DOHH2 (cell line): Measurements from ENCODE around the gene PRKCZ.

Experiments used
- H3F3A ChIP-seq: fragments of 200-600 bp; sonication (generic), shearing (Covaris generic); 2 replicates; pipeline ENCODE4 v1.6.0; 2016; ENCODE audit warnings: antibody characterized with exemption, mild to moderate bottlenecking; ENCODE audit not compliant: control insufficient read depth, insufficient read depth
- H3K27ac ChIP-seq: fragments of 200-600 bp; sonication (generic); 2 replicates; pipeline ENCODE4 v1.5.1; 2014; ENCODE audit warnings: low read depth, mild to moderate bottlenecking, low read length, moderate library complexity
- H3K27me3 ChIP-seq: fragments of 200-600 bp; sonication (generic); 2 replicates; pipeline ENCODE4 v1.6.1; 2014; ENCODE audit warnings: mild to moderate bottlenecking, low read length, mixed read lengths; ENCODE audit not compliant: control insufficient read depth
- H3K36me3 ChIP-seq: fragments of 200-600 bp; sonication (generic); 2 replicates; pipeline ENCODE4 v1.6.1; 2014; ENCODE audit warnings: mild to moderate bottlenecking, low read length, moderate library complexity, mixed read lengths; ENCODE audit not compliant: control insufficient read depth
- H3K4me1 ChIP-seq: fragments of 200-600 bp; sonication (generic); 2 replicates; pipeline ENCODE4 v1.6.1; 2014; ENCODE audit warnings: mild to moderate bottlenecking, low read length, mixed read lengths; ENCODE audit not compliant: control insufficient read depth
- H3K4me2 ChIP-seq: fragments of 200-600 bp; sonication (generic); 2 replicates; pipeline ENCODE4 v1.6.0; 2014; ENCODE audit warnings: mild to moderate bottlenecking, low read length, moderate library complexity
- H3K4me3 ChIP-seq: fragments of 200-600 bp; sonication (generic); 2 replicates; pipeline ENCODE4 v1.5.1; 2014; ENCODE audit warnings: mild to moderate bottlenecking, low read length, mixed read lengths
- H3K79me2 ChIP-seq: fragments of 200-600 bp; sonication (generic); 2 replicates; pipeline ENCODE4 v1.6.1; 2014; ENCODE audit warnings: mild to moderate bottlenecking, low read length, mixed read lengths; ENCODE audit not compliant: control insufficient read depth
- H3K9me2 ChIP-seq: fragments of 200-600 bp; sonication (generic); replicated peaks from 2 replicates; pipeline ENCODE4 v1.6.1; 2014; ENCODE audit warnings: mild to moderate bottlenecking, low read length, mixed read lengths; ENCODE audit not compliant: control insufficient read depth
- H3K9me3 ChIP-seq: fragments of 200-600 bp; sonication (generic); 2 replicates; pipeline ENCODE4 v1.6.1; 2014; ENCODE audit warnings: antibody characterized with exemption, low read length, mixed read lengths; ENCODE audit not compliant: control insufficient read depth, insufficient read depth
- H4K20me1 ChIP-seq: fragments of 200-600 bp; sonication (generic); 2 replicates; pipeline ENCODE4 v1.6.0; 2014; ENCODE audit warnings: low read depth, mild to moderate bottlenecking, antibody characterized with exemption, low read length, moderate library complexity; ENCODE audit not compliant: control insufficient read depth, insufficient read depth
- EZH2phosphoT487 ChIP-seq: fragments of 200-600 bp; sonication (generic); IDR thresholded peaks from 2 replicates; pipeline ENCODE4 v1.6.1; 2017; ENCODE audit warnings: borderline replicate concordance, mild to moderate bottlenecking, antibody characterized with exemption, low read length, moderate library complexity, mixed read lengths
- TF ChIP-seq, protein P1 (sequence below): fragments of 200-600 bp; sonication (generic); IDR thresholded peaks from one replicate; pipeline ENCODE4 v1.5.1; 2014; ENCODE audit warnings: antibody characterized with exemption, mild to moderate bottlenecking, low read depth, low read length; ENCODE audit not compliant: poor library complexity, severe bottlenecking

The PRKCZ gene

DNA sequence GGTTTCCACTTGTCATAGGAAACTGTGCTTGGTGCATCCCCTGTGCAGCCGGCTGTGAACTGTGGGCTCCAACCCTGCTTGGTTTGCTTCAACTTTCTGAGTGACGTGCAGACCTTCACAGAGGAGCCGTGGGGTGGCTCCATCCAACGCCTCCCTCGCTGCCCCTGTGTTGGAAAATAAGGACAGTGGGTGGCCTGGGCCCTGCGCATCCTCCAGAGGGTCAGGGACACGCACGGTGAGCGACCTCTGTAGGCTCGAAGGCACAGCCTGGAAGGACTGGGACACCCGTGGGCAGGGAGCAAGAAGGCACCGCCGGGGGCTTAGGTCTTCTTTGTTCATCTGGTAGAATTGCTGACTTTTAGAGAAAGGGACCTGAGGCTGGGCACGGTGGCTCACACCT is 150.9 kb downstream of the PRKCZ start:
- Histone ChIP-seq H3K79me2 (no peaks in the 10 kb centered on the region), H3K27me3 (peaks cover 12% of the 10 kb centered on the region; the same call in 1 of the 2 replicates), H4K20me1 (no peaks in the 10 kb centered on the region), H3K4me3 (no peak overlapping the region), H3K27ac (no peak overlapping the region), H3K9me2 (no peaks in the 10 kb centered on the region), H3K4me2 (no peak overlapping the region), H3K4me1 (peaks cover 13% of the 10 kb centered on the region), H3F3A (no peaks in the 10 kb centered on the region), H3K36me3 (no peaks in the 10 kb centered on the region), H3K9me3 (no peaks in the 10 kb centered on the region)
- TF ChIP-seq, protein P1, sequence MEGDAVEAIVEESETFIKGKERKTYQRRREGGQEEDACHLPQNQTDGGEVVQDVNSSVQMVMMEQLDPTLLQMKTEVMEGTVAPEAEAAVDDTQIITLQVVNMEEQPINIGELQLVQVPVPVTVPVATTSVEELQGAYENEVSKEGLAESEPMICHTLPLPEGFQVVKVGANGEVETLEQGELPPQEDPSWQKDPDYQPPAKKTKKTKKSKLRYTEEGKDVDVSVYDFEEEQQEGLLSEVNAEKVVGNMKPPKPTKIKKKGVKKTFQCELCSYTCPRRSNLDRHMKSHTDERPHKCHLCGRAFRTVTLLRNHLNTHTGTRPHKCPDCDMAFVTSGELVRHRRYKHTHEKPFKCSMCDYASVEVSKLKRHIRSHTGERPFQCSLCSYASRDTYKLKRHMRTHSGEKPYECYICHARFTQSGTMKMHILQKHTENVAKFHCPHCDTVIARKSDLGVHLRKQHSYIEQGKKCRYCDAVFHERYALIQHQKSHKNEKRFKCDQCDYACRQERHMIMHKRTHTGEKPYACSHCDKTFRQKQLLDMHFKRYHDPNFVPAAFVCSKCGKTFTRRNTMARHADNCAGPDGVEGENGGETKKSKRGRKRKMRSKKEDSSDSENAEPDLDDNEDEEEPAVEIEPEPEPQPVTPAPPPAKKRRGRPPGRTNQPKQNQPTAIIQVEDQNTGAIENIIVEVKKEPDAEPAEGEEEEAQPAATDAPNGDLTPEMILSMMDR: no peak
- no peak for TF ChIP-seq EZH2phosphoT487

DNA sequence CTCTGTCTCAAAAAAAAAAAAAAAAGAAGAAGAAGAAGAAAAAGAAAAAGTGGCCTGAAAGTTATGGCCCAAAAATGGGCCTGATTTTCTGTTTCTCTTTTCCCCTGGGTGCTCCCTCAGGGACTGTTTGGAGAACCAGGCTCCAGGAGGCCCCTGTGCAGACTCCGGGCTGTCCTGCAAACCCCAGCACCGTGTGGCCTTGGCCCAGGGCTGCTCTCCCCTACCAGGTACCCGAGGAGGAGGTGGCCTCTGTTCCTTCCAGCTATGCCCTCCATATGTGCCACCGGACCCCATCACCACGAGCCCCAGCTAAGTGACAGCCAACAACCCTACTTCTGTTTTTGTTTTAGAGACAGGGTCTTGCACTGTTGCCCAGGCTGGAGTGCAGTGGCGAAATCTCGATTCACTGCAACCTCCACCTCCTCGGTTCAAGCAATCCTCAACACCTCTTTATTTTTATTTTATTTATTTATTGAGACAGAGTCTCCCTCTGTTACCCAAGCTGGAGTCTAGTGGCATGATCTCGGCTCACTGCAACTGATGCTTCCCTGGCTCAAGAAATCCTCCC is 151.9 kb downstream of the PRKCZ start:
- no peaks in the 10 kb centered on the region for H3K36me3 ChIP-seq
- no peaks in the 10 kb centered on the region for H3K9me3 ChIP-seq
- no peaks in the 10 kb centered on the region for H3K9me2 ChIP-seq
- H3K27me3 ChIP-seq: peaks cover 12% of the 10 kb centered on the region; the same call in 1 of the 2 replicates
- no peaks in the 10 kb centered on the region for H3K79me2 ChIP-seq
- H3K4me1 ChIP-seq: peaks cover 13% of the 10 kb centered on the region
- no peaks in the 10 kb centered on the region for H4K20me1 ChIP-seq
- no peak overlapping the region for H3K4me2 ChIP-seq
- no peak for TF ChIP-seq EZH2phosphoT487
- TF ChIP-seq, protein P1: no peak
- no peaks in the 10 kb centered on the region for H3F3A ChIP-seq
- H3K27ac ChIP-seq: no peak overlapping the region
- no peak overlapping the region for H3K4me3 ChIP-seq

DNA sequence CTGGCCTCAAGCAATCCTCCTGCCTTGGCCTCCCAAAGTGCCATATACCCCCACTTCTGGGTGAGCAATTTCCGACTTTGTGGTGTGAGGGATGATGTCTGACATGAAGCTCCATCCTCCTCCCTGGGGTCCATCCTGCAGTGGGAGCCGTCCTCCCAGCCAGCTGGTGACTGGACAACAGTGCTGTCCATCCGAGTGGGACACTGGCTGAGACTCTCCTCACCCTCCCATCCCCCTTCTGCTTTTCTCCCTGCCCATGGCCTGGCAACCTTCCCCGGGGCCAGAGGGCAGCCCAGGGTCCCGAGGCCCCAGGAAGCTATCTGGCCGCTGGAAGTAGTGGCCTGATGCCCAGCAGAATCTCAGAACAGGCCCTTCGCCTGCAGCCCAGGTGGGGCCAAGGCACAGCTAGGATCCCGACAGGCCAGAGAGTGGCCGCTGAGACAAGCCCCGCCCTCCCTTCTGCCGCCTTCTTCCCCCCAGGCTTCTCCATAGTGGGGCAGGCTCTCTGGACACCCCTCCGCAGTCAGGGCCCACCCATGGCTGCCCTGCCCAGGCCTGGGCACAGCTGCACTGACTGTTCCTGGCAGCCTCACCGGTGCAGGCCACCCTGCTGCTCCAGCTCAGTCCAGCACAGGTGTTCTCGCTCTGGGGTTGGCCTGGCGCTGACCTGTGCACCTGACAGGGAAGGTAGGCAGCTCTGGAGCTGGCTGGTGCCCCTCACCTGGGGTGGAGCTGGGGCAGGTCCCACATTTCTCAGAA is 152.8 kb downstream of the PRKCZ start:
- Histone ChIP-seq H3K4me2 (no peak overlapping the region), H3K27ac (no peak overlapping the region), H3K4me3 (no peak overlapping the region), H3K27me3 (peaks cover 12% of the 10 kb centered on the region; the same call in 1 of the 2 replicates), H3K36me3 (no peaks in the 10 kb centered on the region), H3K79me2 (no peaks in the 10 kb centered on the region), H3K9me3 (no peaks in the 10 kb centered on the region), H3K4me1 (peaks cover 13% of the 10 kb centered on the region), H3F3A (no peaks in the 10 kb centered on the region), H3K9me2 (no peaks in the 10 kb centered on the region), H4K20me1 (no peaks in the 10 kb centered on the region)
- TF ChIP-seq EZH2phosphoT487: no peak
- TF ChIP-seq, protein P1: no peak
